Adrenal gland (tissue), 12 donors: ENCODE measurements around the gene ACTL7B. TPM values are rescaled to one million over a fixed set of nuclear protein-coding genes. Genes with fewer than 3 reads are reported as not detected.

ENCODE experiments used
- DNase-seq, 7 donors: peaks; one replicate each; pipeline ENCODE4 v3.0.0-alpha.2; 2019 to 2020
- H3K27ac ChIP-seq, 5 donors: fragments of 200-600 bp; sonication (generic) in 4 of 5; 1 replicate in 3 of 5; 2 replicates in 2 of 5; pipeline versions ENCODE4 v1.5.1 to v1.8.0; 2016 to 2020; ENCODE audit warnings: mild to moderate bottlenecking in 1 of 5
- H3K27me3 ChIP-seq: fragments of 200-600 bp; 2 replicates; pipeline ENCODE4 v1.8.0; 2021
- H3K36me3 ChIP-seq, 2 donors: fragments of 200-600 bp; replicated peaks in 1 of 2; 1 replicate in 1 of 2; 2 replicates in 1 of 2; pipeline versions ENCODE4 v1.5.1 to v1.8.0; 2018 to 2022
- H3K4me1 ChIP-seq, 2 donors: fragments of 200-600 bp; replicated peaks in 1 of 2; 1 replicate in 1 of 2; 2 replicates in 1 of 2; pipeline versions ENCODE4 v1.5.1 to v1.8.0; 2018 to 2021
- H3K4me3 ChIP-seq, 4 donors: fragments of 200-600 bp; sonication (generic) in 3 of 4; one replicate each; pipeline ENCODE4 v1.5.1; 2016 to 2018
- H3K9me3 ChIP-seq, 3 donors: fragments of 200-600 bp; sonication (generic) in 1 of 3; replicated peaks in 1 of 3; 1 replicate in 2 of 3; 2 replicates in 1 of 3; pipeline versions ENCODE4 v1.5.1 to v1.8.0; 2016 to 2021
- CTCF ChIP-seq, 6 experiments: fragments of 450-650 bp in 4 of 6; fragments of 200-600 bp in 2 of 6; sonication (generic) in 1 of 6; IDR thresholded peaks; 1 replicate in 5 of 6; 2 replicates in 1 of 6; pipeline versions ENCODE4 v1.5.1 to v1.8.0; 2016 to 2021; ENCODE audit warnings: antibody characterized with exemption in 6 of 6, mild to moderate bottlenecking in 2 of 6, moderate library complexity in 1 of 6
- POLR2A ChIP-seq, 2 donors: fragments of 450-650 bp; IDR thresholded peaks; one replicate each; pipeline ENCODE4 v1.6.1; 2017; ENCODE audit warnings: antibody characterized with exemption in 2 of 2, mild to moderate bottlenecking in 2 of 2, moderate library complexity in 1 of 2
- WGBS, 4 donors: extraction: QIAGEN DNeasy Blood & Tissue Kit in 2 of 4; methylation state at CpG; one replicate each; pipeline versions ENCODE4 v1.1.5 to v1.1.7; 2013 to 2017; 5-methylcytosine and 5-hydroxymethylcytosine counted together
- intact Hi-C, 2 donors: fragments of 100-400 bp; cut with DNase I; formaldehyde crosslinking; loops; one replicate each; pipeline versions ENCODE4 v1.14.1 to v1.15.0; 2022 to 2023
- polyA plus RNA-seq, 3 donors: library from polyadenylated mRNA; stranded (reverse); fragments of 200-250 nt in 2 of 3; fragments of 350-450 nt in 1 of 3; fragmentation: Illumina TruSeq in 1 of 3; extraction: RNeasy Lipid Tissue Mini Kit (QIAGEN cat#74804) in 1 of 3; gene quantifications; one replicate each; pipeline ENCODE4 v1.2.3, GENCODE V29; 2013 to 2014
- total RNA-seq, 9 donors: library from RNA; depleted of rRNA in 4 of 9; stranded (reverse); fragments of >200 nt in 4 of 9; fragments of 120-200 nt in 1 of 9; fragmentation: NEBNext Ultra II Directional in 1 of 9; extraction: Animal tissue kit (Norgen Biotek cat#: 25700) in 1 of 9; gene quantifications; one replicate each; pipeline versions ENCODE4 v1.1.0 to v1.2.4, GENCODE V29; 2013 to 2023
- donor health status: healthy with polysubstance abuse.
- donor health status: Bipolar disorder and iron deficiency.
- donor health status: DM: yes; HTN: yes; CAD: no.
- donor health status: DM: no; HTN: no; CAD: no.
- donor health status: DM: no; HTN: no; CAD: no.
- donor health status: DM: yes; HTN: yes; CAD: no.

The ACTL7B gene
- total and polyA plus RNA-seq, 12 donors = 0.12 to 0.95 (median 0.27) TPM; not detected in 4

GRCh38 chr9:108883085-108883484, 27.3 kb upstream of the ACTL7B start:
- no peak for DNase-seq
- Histone ChIP-seq H3K27me3 (no peaks in the 10 kb centered on the region), H3K4me1 (peaks cover 21 to 25% of the 10 kb centered on the region in 2 donors), H3K9me3 (no peaks in the 10 kb centered on the region), H3K27ac (peak overlapping the region in 2 of 5 donors; percentile 79), H3K36me3 (peaks cover 0 to 44% of the 10 kb centered on the region in 2 donors), H3K4me3 (peak overlapping the region in 2 of 4 donors; percentile 13 to 44)
- WGBS, 4 donors = 74 to 89% (median 82%) methylated on average over 3 of the region's 3 CpGs
- TF ChIP-seq CTCF (IDR thresholded peaks at IDR 0.05) (no peak), POLR2A (IDR thresholded peaks at IDR 0.05) (no peak)
- intact Hi-C loops = no loop called here

- Histone ChIP-seq H3K4me3 (peak overlapping the region in 1 of 4 donors; percentile 44), H3K9me3 (no peaks in the 10 kb centered on the region), H3K4me1 (peaks cover 21 to 25% of the 10 kb centered on the region in 2 donors), H3K27me3 (no peaks in the 10 kb centered on the region), H3K27ac (peak overlapping the region in 1 of 5 donors; percentile 79), H3K36me3 (peaks cover 0 to 52% of the 10 kb centered on the region in 2 donors)
- peak in 1 of 2 donors; percentile 7 for TF ChIP-seq POLR2A (IDR thresholded peaks at IDR 0.05)
- TF ChIP-seq CTCF (IDR thresholded peaks at IDR 0.05) = no peak
- no peak for DNase-seq
- intact Hi-C loops = no loop called here
- WGBS, 4 donors = 79 to 88% (median 86%) methylated on average over 6 of the region's 6 CpGs
Observed at GRCh38 chr9:108882052-108882888, 26.5 kb upstream of the ACTL7B start.

- no peak overlapping the region for H3K4me3 ChIP-seq
- peaks cover 12 to 13% of the 10 kb centered on the region in 2 donors for H3K4me1 ChIP-seq
- DNase-seq = no peak
- H3K27ac ChIP-seq = no peak overlapping the region
- intact Hi-C loops = no loop called here
- TF ChIP-seq CTCF (IDR thresholded peaks at IDR 0.05) (no peak), POLR2A (IDR thresholded peaks at IDR 0.05) (no peak)
- peaks cover 0 to 66% of the 10 kb centered on the region in 2 donors for H3K36me3 ChIP-seq
- H3K9me3 ChIP-seq = no peaks in the 10 kb centered on the region
- no peaks in the 10 kb centered on the region for H3K27me3 ChIP-seq
- WGBS, 4 donors = 65 to 87% (median 71%) methylated on average over 3 of the region's 3 CpGs
Observed at GRCh38 chr9:108880738-108881316, 25.0 kb upstream of the ACTL7B start.

GRCh38 chr9:108877524-108877923, 21.7 kb upstream of the ACTL7B start:
- Histone ChIP-seq H3K9me3 (no peaks in the 10 kb centered on the region), H3K4me3 (no peak overlapping the region), H3K36me3 (peaks cover 0 to 92% of the 10 kb centered on the region in 2 donors), H3K27ac (no peak overlapping the region), H3K4me1 (peaks cover 12 to 13% of the 10 kb centered on the region in 2 donors), H3K27me3 (no peaks in the 10 kb centered on the region)
- intact Hi-C loops = no loop called here
- DNase-seq = no peak
- no peak for TF ChIP-seq CTCF (IDR thresholded peaks at IDR 0.05)
- TF ChIP-seq POLR2A (IDR thresholded peaks at IDR 0.05) = no peak
- 83 to 89% (median 84%) methylated on average over 2 of the region's 2 CpGs for WGBS, 4 donors
